GM19452 (cell line): Measurements from ENCODE around the gene MYO19.
"Not testable (repeated sequence)": the region's sequence is repeated elsewhere in the genome, so short reads cannot be mapped to it uniquely, and the experiment has no call there.

Experiments used
- ATAC-seq: cut with Tn5 transposase; IDR thresholded peaks from one replicate; pipeline ENCODE4 v1.9.1; 2021; ENCODE audit not compliant: unreplicated experiment

MYO19 gene

GRCh38 chr17:36533935-36534839 is 481 bp downstream of the MYO19 start:
- ATAC-seq, result peak; percentile 28

- no peak for ATAC-seq
Observed at GRCh38 chr17:36532435-36532975, 2.2 kb downstream of the MYO19 start.

- ATAC-seq, result no peak
Observed at GRCh38 chr17:36529121-36529520, 5.5 kb downstream of the MYO19 start.

- no peak for ATAC-seq
Observed at GRCh38 chr17:36527621-36528250, 6.9 kb downstream of the MYO19 start.

- no peak for ATAC-seq
Observed at GRCh38 chr17:36525888-36526287, 8.8 kb downstream of the MYO19 start.

GRCh38 chr17:36525113-36525512 is 9.6 kb downstream of the MYO19 start:
- no peak for ATAC-seq

DNA sequence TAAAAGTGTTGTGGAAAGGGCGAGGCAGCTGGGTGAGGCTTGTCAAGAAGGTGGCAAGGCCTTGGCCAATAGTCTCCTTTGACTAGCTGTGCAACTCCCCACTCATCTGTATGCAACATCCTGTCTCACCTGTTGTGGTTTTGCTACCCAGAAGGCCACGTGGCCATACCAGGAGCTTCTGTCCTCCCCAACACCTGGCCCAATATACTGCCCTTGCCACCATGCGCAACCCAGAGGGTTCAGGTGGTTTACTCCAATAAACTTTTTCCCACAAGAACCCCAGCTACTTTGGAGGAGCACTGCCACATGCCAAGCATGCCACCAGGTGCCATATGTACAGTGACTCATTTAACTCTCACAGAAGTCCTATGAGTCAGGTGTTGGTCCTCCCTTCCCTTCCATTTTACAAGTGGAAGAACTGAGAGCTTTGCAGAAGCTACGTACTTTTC is 10.2 kb downstream of the MYO19 start:
- no peak for ATAC-seq

DNA sequence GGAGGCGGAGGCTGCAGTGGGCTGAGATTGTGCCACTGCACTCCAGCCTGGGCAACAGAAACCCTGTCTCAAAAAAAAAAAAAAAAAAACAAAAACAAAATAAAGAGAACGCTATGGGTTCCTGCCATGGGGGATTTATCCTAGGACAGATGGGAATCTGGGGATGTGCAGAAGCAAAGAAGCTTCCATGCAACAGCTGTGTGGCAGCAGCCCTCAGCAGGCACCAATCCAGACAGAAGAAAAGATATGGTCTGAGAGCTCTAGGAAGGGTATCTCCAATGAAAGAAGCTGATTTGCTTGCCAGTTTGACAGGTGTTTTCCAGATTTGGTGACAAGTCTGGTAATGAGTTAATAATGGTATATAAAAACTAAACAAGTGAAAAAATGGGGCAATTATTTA is 11.6 kb downstream of the MYO19 start:
- no peak for ATAC-seq

- ATAC-seq, result no peak
Observed at GRCh38 chr17:36515837-36516236, 18.8 kb downstream of the MYO19 start.

DNA sequence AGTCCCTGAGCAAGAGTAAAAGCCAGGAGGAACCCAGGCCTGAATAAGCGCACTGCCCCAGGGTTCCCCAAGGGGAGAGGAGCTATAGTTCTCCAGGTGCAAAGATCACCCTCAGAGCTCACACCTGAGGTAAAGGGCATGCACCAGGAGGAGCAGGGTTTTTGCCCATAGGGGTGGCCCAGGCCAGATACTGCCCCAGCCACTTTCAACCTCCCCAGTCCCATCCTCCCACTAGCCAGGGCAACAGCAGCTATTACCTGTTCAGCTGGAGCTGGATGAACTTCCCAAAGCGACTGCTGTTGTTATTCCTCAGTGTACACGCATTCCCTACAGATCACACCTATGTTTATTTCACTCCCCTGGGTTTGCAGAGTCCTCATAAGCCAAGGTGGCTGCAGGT is 19.8 kb downstream of the MYO19 start:
- no peak for ATAC-seq

GRCh38 chr17:36512641-36513040 is 22.0 kb downstream of the MYO19 start:
- ATAC-seq, result no peak

GRCh38 chr17:36511216-36511615 is 23.5 kb downstream of the MYO19 start:
- ATAC-seq, result no peak

- no peak for ATAC-seq
Observed at GRCh38 chr17:36510636-36511035, 24.0 kb downstream of the MYO19 start.

DNA sequence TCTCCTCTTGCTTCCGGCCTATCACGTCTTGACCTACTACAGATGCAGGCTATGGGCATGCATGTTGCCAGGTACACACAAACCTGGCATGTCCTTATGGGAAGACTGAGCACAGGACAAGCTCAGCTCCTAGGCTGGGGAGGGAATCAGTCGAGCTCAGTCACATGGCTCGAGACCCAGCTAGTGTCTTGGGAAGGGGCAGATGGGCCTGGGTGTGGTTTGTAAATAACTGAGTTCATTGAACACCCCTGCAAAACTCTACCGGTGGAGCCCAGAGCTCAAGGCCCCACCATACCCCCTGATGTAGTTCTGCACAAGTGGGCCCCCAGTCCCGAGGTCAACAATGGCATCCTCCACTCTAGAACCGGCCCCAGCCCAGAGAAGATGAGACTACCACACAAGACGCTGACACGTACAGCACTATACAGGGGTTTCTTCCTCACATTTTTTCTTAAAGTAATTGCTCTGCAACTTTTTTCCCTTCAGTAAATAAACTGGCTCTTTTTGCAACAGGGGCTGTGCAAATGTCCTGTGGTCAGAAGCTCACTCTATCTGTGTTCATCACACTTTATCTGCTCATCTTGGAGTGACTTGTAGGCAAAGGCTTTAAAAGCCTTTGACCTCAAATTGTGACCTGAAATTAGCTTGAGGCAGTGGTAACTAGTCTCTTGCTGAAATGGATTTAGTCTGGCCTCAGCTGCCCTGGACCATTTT is 25.2 kb downstream of the MYO19 start:
- ATAC-seq, result no peak

DNA sequence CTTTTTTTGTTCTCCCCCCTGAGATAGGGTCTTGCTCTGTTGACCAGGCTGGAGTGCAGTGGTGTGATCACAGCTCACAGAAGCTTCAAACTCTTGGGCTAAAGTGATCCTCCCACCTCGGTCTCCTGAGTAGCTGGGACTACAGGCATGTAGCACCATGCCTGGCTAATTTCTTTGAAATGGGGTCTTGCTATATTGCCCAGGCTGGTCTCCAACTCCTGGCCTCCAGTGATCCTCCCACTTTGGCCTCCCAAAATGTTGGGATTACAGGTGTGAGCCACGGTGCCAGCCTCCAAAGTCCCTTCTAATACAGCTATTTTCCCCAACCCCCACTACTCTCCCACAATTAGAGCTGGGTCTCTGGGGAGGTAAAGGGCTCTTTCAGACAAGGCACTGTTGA is 26.2 kb downstream of the MYO19 start:
- ATAC-seq, result not testable (repeated sequence)

DNA sequence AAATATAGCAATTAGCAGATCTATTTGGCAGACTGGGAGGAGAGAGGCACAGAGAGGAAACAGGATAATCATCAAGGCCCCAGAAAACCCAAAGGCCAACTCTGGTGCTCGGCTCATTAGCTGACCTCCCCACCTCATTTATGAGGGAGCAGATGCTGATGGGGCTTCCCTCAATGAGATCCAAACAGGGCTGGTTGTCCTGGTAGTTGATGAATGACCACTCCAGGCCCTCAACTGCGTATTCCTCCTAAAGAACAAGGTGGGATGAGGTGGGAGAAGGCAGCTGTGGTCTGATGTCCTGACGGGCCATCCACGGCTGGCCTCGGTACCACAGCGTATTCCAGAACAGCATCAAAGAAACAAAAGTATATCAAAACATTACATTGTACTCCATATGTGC is 27.4 kb downstream of the MYO19 start:
- ATAC-seq, result no peak

DNA sequence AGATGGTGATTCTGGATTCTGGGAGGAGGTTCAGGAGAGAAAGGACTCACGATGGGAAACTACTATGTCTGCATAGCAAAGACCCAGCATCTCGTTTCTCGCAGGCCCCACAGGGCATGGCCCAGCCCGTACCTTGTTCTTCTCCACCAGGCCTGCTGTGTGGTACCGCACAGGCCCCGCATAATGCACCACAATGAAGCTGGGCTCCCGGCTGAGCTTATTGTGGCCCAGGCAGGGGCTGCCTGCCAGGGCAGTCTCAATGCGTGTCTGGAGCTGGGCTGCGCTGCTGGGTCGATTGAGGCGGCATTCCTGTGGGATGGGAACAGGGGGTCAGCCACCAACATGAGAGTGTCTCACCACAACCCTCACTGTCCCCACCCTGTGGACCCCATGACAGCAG is 27.8 kb downstream of the MYO19 start:
- ATAC-seq, result no peak

- no peak for ATAC-seq
Observed at GRCh38 chr17:36506249-36506826, 28.3 kb downstream of the MYO19 start.

DNA sequence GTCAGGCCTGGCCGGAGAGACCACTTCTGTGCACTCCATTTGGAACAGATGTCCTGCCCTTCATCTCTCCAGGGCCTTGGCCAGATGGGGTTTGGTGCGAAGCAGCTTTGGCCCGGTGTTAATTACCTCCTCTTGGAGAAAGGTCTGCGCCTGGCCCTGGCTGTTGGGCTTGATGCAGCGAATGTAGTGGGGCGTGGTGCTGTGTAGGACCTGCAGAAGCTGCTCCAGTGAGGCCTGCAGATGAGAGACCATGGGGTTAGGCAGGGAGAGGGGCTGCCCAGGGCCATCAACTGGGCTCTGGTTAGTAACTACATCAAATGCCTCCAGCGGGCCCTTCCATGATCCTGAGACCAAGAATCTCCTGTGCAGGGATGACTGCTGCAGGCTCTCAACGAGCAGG is 29.5 kb downstream of the MYO19 start:
- ATAC-seq, result no peak

GRCh38 chr17:36504156-36504545 is 30.5 kb downstream of the MYO19 start:
- no peak for ATAC-seq
